GM12864 (cell line): Measurements from ENCODE around the gene PTP4A1.

Experiments
- DNase-seq: peaks from one replicate; pipeline ENCODE4 v3.0.0-alpha.2; 2011; ENCODE audit warnings: low read depth
- H3K4me3 ChIP-seq: 2 replicates; pipeline ENCODE4 v1.5.1; 2011; ENCODE audit warnings: mild to moderate bottlenecking, low read depth, low read length, control low read depth
- CTCF ChIP-seq: IDR thresholded peaks from 2 replicates; pipeline ENCODE4 v1.5.1; 2011; ENCODE audit warnings: low read depth, mild to moderate bottlenecking, moderate library complexity, low read length, control low read depth, inconsistent platforms; ENCODE audit errors: missing control alignments

Gene PTP4A1

GRCh38 chr6:63565727-63566596 is 6.3 kb upstream of the PTP4A1 start:
- H3K4me3 ChIP-seq: no peak overlapping the region
- DNase-seq: no peak
- TF ChIP-seq CTCF: no peak

GRCh38 chr6:63567966-63568365 is 4.3 kb upstream of the PTP4A1 start:
- H3K4me3 ChIP-seq: no peak overlapping the region
- no peak for DNase-seq
- no peak for TF ChIP-seq CTCF

DNA sequence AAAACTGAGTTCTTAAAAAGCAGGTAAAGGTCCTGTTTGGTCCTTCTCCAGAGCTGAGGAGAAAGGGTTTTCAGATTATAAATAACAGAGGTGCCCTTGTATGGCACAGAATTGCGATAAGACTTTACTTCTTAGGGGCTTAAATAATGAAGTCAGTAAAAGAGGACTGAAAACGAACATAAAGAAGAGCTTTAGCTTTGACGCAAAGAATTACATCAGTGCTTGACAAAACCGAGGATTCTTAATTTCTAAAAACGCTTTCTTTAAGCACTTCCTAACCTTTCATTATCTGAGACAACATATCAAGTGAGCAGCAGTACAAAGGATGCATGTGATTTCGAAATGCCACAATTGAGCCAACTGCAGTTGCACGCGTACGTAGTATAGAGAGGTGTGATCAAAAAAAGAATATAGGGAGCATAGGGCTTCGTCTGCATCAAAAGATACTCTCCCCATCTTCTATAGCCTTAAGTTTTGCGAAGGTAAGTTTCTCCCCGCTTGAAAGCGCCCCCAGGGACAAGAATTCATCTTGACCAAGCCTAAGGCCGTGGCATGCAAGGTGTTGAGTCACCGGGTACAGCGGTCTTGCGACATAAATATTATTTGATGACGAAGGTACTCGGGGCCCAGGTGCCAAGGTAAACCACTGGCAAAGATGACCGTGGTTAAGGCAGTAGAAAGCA is 778 bp upstream of the PTP4A1 start:
- no peak for DNase-seq
- TF ChIP-seq CTCF: peak; percentile 7
- peak overlapping the region; percentile 95 for H3K4me3 ChIP-seq

DNA sequence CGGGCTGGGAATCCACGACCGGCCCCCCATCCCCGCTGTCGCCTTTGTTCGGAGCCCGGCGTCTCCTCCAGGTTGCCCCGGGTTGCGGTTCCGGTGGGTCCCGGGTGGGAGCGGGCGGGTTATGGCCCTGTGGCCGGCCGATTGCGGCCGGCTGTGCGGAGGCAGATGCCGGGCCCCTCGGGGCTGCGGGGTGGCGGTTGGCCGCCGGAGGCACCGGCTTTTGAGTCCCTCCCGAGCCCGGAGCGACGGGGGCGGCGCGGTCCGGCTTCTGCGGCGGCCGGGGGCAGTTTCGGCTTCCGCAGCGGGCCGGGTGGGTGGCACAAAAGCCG is 431 bp downstream of the PTP4A1 start:
- no peak for DNase-seq
- no peak for TF ChIP-seq CTCF
- peak overlapping the region; percentile 95 for H3K4me3 ChIP-seq

GRCh38 chr6:63573076-63573898 is 1.0 kb downstream of the PTP4A1 start:
- peak overlapping the region; percentile 95 for H3K4me3 ChIP-seq
- DNase-seq: peak; percentile 65
- no peak for TF ChIP-seq CTCF

DNA sequence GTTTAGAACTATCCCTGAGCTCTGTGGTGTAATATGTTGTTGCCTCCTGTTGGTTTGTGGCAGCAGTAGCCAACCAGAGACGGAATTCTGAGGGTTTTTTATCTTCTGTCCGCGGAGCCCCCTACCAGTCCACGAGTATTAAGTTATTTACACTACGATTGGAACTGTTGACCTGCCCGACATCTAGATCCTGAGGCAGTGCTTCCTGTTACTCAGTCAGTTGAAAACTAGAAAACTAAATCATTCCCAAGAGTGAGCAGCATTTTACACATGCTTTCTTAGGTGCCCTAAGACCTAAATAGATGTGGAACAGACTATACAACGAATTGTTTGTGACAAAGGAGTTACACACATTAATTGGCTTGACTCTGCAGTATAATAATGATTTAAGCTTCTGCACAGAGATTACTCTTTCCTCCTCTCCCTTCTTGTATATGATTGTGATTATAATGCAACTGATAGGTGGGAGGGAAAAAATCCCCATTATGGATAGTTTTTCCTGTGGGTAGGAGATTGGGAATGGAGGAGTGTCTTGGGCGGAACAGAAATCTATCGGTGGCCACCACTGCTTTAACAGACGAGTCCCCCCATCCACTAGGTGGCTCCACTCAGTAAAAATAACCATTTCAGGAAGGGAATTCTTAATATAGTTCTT is 1.7 kb downstream of the PTP4A1 start:
- DNase-seq: peak; percentile 27
- peak; percentile 68 for TF ChIP-seq CTCF
- peak overlapping the region; percentile 95 for H3K4me3 ChIP-seq
